B cell (primary cell): ENCODE data around the gene SFMBT2.

Experiments used
- CTCF ChIP-seq: fragments of 200-600 bp; IDR thresholded peaks from one replicate; pipeline ENCODE4 v1.8.0; 2022; ENCODE audit warnings: antibody characterized with exemption, mild to moderate bottlenecking
- EZH2 ChIP-seq: IDR thresholded peaks from 2 replicates; pipeline ENCODE4 v1.6.1; 2012; ENCODE audit warnings: borderline replicate concordance, low read depth, mild to moderate bottlenecking, moderate library complexity, low read length; ENCODE audit not compliant: insufficient read depth, poor library complexity, severe bottlenecking

DNA sequence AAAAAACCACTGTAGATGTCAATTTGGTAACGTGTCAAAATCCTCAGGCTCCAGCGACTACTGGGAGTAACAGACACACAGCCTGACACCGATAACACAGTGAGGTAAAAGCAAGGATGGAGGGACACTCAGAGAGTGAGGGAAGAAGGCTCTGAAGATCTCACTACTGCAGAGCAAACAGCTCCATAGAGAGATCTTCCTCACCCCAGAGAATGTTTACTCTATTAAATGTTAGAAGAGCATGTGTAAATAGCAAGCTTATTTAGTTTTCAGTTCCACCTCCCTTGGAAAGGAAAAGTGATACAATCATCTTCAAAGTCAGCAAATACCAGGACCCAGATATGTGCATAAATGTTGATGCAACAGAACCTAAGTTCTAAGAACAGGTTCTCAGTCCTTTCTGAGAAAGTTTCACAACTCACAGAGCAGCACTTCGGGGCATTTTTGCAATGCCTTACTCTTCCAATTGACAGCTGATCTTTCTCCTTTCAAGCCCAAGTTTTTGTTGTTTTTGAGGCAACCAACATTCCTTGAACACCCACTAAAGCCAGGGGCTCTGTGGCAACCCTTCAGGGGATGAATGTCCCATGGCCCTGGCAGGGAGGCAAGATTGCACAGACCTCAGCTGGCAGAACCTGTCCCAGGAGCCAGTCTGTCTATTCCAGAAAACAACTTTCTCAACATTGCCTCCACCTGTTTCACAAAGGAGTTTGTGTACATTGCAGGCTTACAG, 177.4 kb downstream of the SFMBT2 start:
- TF ChIP-seq EZH2, result no peak
- TF ChIP-seq CTCF, result no peak
